CD4-positive, alpha-beta T cell treated with Interferon gamma for 1 hour (primary cell): ENCODE measurements around the gene NMNAT2.

Experiments used
- DNase-seq: peaks from one replicate; pipeline ENCODE4 v3.0.0-alpha.2; 2020

The NMNAT2 gene

GRCh38 chr1:183233113-183233512 is 185.1 kb downstream of the NMNAT2 start:
- DNase-seq = no peak

- DNase-seq = no peak
Observed at GRCh38 chr1:183231545-183231944, 186.6 kb downstream of the NMNAT2 start.

- no peak for DNase-seq
Observed at GRCh38 chr1:183230413-183230812, 187.8 kb downstream of the NMNAT2 start.

GRCh38 chr1:183228347-183229220 is 189.6 kb downstream of the NMNAT2 start:
- DNase-seq = no peak

GRCh38 chr1:183227422-183228346 is 190.5 kb downstream of the NMNAT2 start:
- DNase-seq = peak; percentile 3

- DNase-seq = no peak
Observed at GRCh38 chr1:183226963-183227362, 191.2 kb downstream of the NMNAT2 start.

GRCh38 chr1:183226361-183226760 is 191.8 kb downstream of the NMNAT2 start:
- DNase-seq = no peak

- DNase-seq = no peak
Observed at GRCh38 chr1:183223467-183223866, 194.7 kb downstream of the NMNAT2 start.

- no peak for DNase-seq
Observed at GRCh38 chr1:183222909-183223308, 195.3 kb downstream of the NMNAT2 start.

- DNase-seq = no peak
Observed at GRCh38 chr1:183219616-183220009, 198.6 kb downstream of the NMNAT2 start.

GRCh38 chr1:183218971-183219615 is 199.1 kb downstream of the NMNAT2 start:
- DNase-seq = peak; percentile 33

- DNase-seq = no peak
Observed at GRCh38 chr1:183218027-183218618, 200.1 kb downstream of the NMNAT2 start.

- DNase-seq = no peak
Observed at GRCh38 chr1:183215936-183216335, 202.2 kb downstream of the NMNAT2 start.

GRCh38 chr1:183215076-183215720 is 203.0 kb downstream of the NMNAT2 start:
- no peak for DNase-seq

GRCh38 chr1:183214021-183214970 is 203.9 kb downstream of the NMNAT2 start:
- no peak for DNase-seq

GRCh38 chr1:183212870-183213269 is 205.3 kb downstream of the NMNAT2 start:
- DNase-seq = no peak

GRCh38 chr1:183210681-183211080 is 207.5 kb downstream of the NMNAT2 start:
- no peak for DNase-seq

- no peak for DNase-seq
Observed at GRCh38 chr1:183209533-183210158, 208.5 kb downstream of the NMNAT2 start.

- DNase-seq = no peak
Observed at GRCh38 chr1:183206538-183207122, 211.6 kb downstream of the NMNAT2 start.

GRCh38 chr1:183205196-183205781 is 212.9 kb downstream of the NMNAT2 start:
- no peak for DNase-seq
